Activated CD4-positive, alpha-beta memory T cell treated with anti-CD3 and anti-CD28 coated beads for 36 hours (primary cell): Measurements from ENCODE around the gene ZFPM1. TPM values are rescaled to one million over a fixed set of nuclear protein-coding genes. Genes with fewer than 3 reads are reported as not detected.

Source experiments
- CTCF ChIA-PET: fragments of 350-600 bp; sonication (Branson Sonifier 250); formaldehyde crosslinking; loops from one replicate; lab custom pipeline; 2021; ENCODE audit warnings: antibody characterized with exemption, inconsistent platforms; lab: Charles Lee
- POLR2A ChIA-PET: fragments of 350-600 bp; sonication (Branson Sonifier 250); formaldehyde crosslinking; loops from one replicate; lab custom pipeline; 2021; ENCODE audit warnings: antibody characterized with exemption; lab: Charles Lee
- DNase-seq: peaks from one replicate; pipeline ENCODE4 v3.0.0-alpha.2; 2020
- H3K27ac Mint-ChIP-seq: one replicate; pipeline ENCODE4 v1.8.0; 2021; ENCODE audit warnings: mixed read lengths
- H3K27me3 Mint-ChIP-seq: one replicate; pipeline ENCODE4 v1.8.0; 2021; ENCODE audit warnings: mixed read lengths
- H3K36me3 Mint-ChIP-seq: one replicate; pipeline ENCODE4 v1.8.0; 2021; ENCODE audit warnings: mixed read lengths
- H3K4me1 Mint-ChIP-seq: one replicate; pipeline ENCODE4 v1.8.0; 2021; ENCODE audit warnings: low read depth, mixed read lengths
- H3K4me3 Mint-ChIP-seq: one replicate; pipeline ENCODE4 v1.8.0; 2021; ENCODE audit warnings: mild to moderate bottlenecking, mixed read lengths
- H3K9me3 Mint-ChIP-seq: one replicate; pipeline ENCODE4 v1.8.0; 2021; ENCODE audit warnings: mixed read lengths
- intact Hi-C: fragments of 100-400 bp; cut with micrococcal nuclease; formaldehyde crosslinking; loops from one replicate; pipeline ENCODE4 v1.15.1; 2023
- total RNA-seq, 2 experiments: library from RNA; stranded (reverse); gene quantifications; one replicate each; pipeline ENCODE4 v1.2.3, GENCODE V29; 2021

Gene ZFPM1
- total RNA-seq, 2 experiments from 2014 or later = 11.6 to 12.0 TPM

GRCh38 chr16:88494335-88495154 is 41.5 kb downstream of the ZFPM1 start:
- no peaks in the 10 kb centered on the region for H3K9me3 Mint-ChIP-seq
- CTCF ChIA-PET = no interaction called here
- H3K27me3 Mint-ChIP-seq = no peaks in the 10 kb centered on the region
- no peaks in the 10 kb centered on the region for H3K4me1 Mint-ChIP-seq
- H3K4me3 Mint-ChIP-seq = no peak overlapping the region
- no peak overlapping the region for H3K27ac Mint-ChIP-seq
- no peak for DNase-seq
- POLR2A ChIA-PET = interaction anchor here (1.1 kb wide), 1 partner anchor 41 kb away, joined by 3 read pairs; no protein-coding TSS in a partner anchor
- H3K36me3 Mint-ChIP-seq = no peaks in the 10 kb centered on the region
- intact Hi-C loops = no loop called here

GRCh38 chr16:88495268-88495772 is 42.2 kb downstream of the ZFPM1 start:
- H3K4me1 Mint-ChIP-seq = no peaks in the 10 kb centered on the region
- H3K9me3 Mint-ChIP-seq = no peaks in the 10 kb centered on the region
- intact Hi-C loops = no loop called here
- CTCF ChIA-PET = no interaction called here
- H3K36me3 Mint-ChIP-seq = no peaks in the 10 kb centered on the region
- H3K4me3 Mint-ChIP-seq = no peak overlapping the region
- DNase-seq = no peak
- H3K27ac Mint-ChIP-seq = no peak overlapping the region
- POLR2A ChIA-PET = interaction anchor here (1.1 kb wide), 1 partner anchor 41 kb away, joined by 3 read pairs; no protein-coding TSS in a partner anchor
- H3K27me3 Mint-ChIP-seq = no peaks in the 10 kb centered on the region

- no peak overlapping the region for H3K27ac Mint-ChIP-seq
- CTCF ChIA-PET = no interaction called here
- POLR2A ChIA-PET = no interaction called here
- H3K27me3 Mint-ChIP-seq = no peaks in the 10 kb centered on the region
- H3K4me3 Mint-ChIP-seq = no peak overlapping the region
- no peaks in the 10 kb centered on the region for H3K9me3 Mint-ChIP-seq
- intact Hi-C loops = no loop called here
- H3K4me1 Mint-ChIP-seq = no peaks in the 10 kb centered on the region
- DNase-seq = no peak
- no peaks in the 10 kb centered on the region for H3K36me3 Mint-ChIP-seq
Measured at GRCh38 chr16:88497561-88498462, 44.7 kb downstream of the ZFPM1 start.

- H3K27ac Mint-ChIP-seq = no peak overlapping the region
- H3K27me3 Mint-ChIP-seq = no peaks in the 10 kb centered on the region
- H3K9me3 Mint-ChIP-seq = no peaks in the 10 kb centered on the region
- CTCF ChIA-PET = no interaction called here
- no peaks in the 10 kb centered on the region for H3K4me1 Mint-ChIP-seq
- intact Hi-C loops = no loop called here
- H3K4me3 Mint-ChIP-seq = no peak overlapping the region
- POLR2A ChIA-PET = no interaction called here
- H3K36me3 Mint-ChIP-seq = no peaks in the 10 kb centered on the region
- no peak for DNase-seq
Measured at GRCh38 chr16:88498576-88499208, 45.6 kb downstream of the ZFPM1 start.

GRCh38 chr16:88499292-88499691 is 46.2 kb downstream of the ZFPM1 start:
- no peaks in the 10 kb centered on the region for H3K9me3 Mint-ChIP-seq
- DNase-seq = no peak
- intact Hi-C loops = no loop called here
- no peaks in the 10 kb centered on the region for H3K36me3 Mint-ChIP-seq
- CTCF ChIA-PET = no interaction called here
- H3K4me1 Mint-ChIP-seq = no peaks in the 10 kb centered on the region
- POLR2A ChIA-PET = no interaction called here
- no peaks in the 10 kb centered on the region for H3K27me3 Mint-ChIP-seq
- no peak overlapping the region for H3K27ac Mint-ChIP-seq
- H3K4me3 Mint-ChIP-seq = no peak overlapping the region

GRCh38 chr16:88499836-88500251 is 46.8 kb downstream of the ZFPM1 start:
- H3K9me3 Mint-ChIP-seq = no peaks in the 10 kb centered on the region
- H3K36me3 Mint-ChIP-seq = no peaks in the 10 kb centered on the region
- CTCF ChIA-PET = no interaction called here
- DNase-seq = no peak
- H3K4me3 Mint-ChIP-seq = no peak overlapping the region
- H3K27ac Mint-ChIP-seq = no peak overlapping the region
- no peaks in the 10 kb centered on the region for H3K27me3 Mint-ChIP-seq
- POLR2A ChIA-PET = no interaction called here
- H3K4me1 Mint-ChIP-seq = no peaks in the 10 kb centered on the region
- intact Hi-C loops = no loop called here

GRCh38 chr16:88500255-88500661 is 47.2 kb downstream of the ZFPM1 start:
- no peaks in the 10 kb centered on the region for H3K9me3 Mint-ChIP-seq
- H3K27ac Mint-ChIP-seq = no peak overlapping the region
- H3K4me3 Mint-ChIP-seq = no peak overlapping the region
- H3K4me1 Mint-ChIP-seq = no peaks in the 10 kb centered on the region
- ChIA-PET POLR2A (no interaction called here), CTCF (no interaction called here)
- intact Hi-C loops = no loop called here
- DNase-seq = no peak
- no peaks in the 10 kb centered on the region for H3K27me3 Mint-ChIP-seq
- H3K36me3 Mint-ChIP-seq = no peaks in the 10 kb centered on the region

- intact Hi-C loops = no loop called here
- CTCF ChIA-PET = no interaction called here
- POLR2A ChIA-PET = no interaction called here
- Mint-ChIP-seq H3K4me3 (no peak overlapping the region), H3K36me3 (no peaks in the 10 kb centered on the region), H3K4me1 (no peaks in the 10 kb centered on the region), H3K27ac (no peak overlapping the region), H3K9me3 (no peaks in the 10 kb centered on the region), H3K27me3 (no peaks in the 10 kb centered on the region)
- no peak for DNase-seq
Measured at GRCh38 chr16:88502371-88502770, 49.3 kb downstream of the ZFPM1 start.

- H3K27ac Mint-ChIP-seq = no peak overlapping the region
- no peaks in the 10 kb centered on the region for H3K36me3 Mint-ChIP-seq
- no peak for DNase-seq
- no peaks in the 10 kb centered on the region for H3K27me3 Mint-ChIP-seq
- intact Hi-C loops = no loop called here
- no peaks in the 10 kb centered on the region for H3K4me1 Mint-ChIP-seq
- H3K9me3 Mint-ChIP-seq = no peaks in the 10 kb centered on the region
- ChIA-PET CTCF (no interaction called here), POLR2A (no interaction called here)
- H3K4me3 Mint-ChIP-seq = no peak overlapping the region
Measured at GRCh38 chr16:88502776-88503280, 49.7 kb downstream of the ZFPM1 start.

GRCh38 chr16:88503374-88503770 is 50.3 kb downstream of the ZFPM1 start:
- Mint-ChIP-seq H3K36me3 (no peaks in the 10 kb centered on the region), H3K27me3 (no peaks in the 10 kb centered on the region), H3K9me3 (no peaks in the 10 kb centered on the region), H3K4me3 (no peak overlapping the region), H3K4me1 (no peaks in the 10 kb centered on the region), H3K27ac (no peak overlapping the region)
- ChIA-PET CTCF (no interaction called here), POLR2A (no interaction called here)
- intact Hi-C loops = no loop called here
- no peak for DNase-seq

- Mint-ChIP-seq H3K9me3 (no peaks in the 10 kb centered on the region), H3K27ac (no peak overlapping the region), H3K27me3 (no peaks in the 10 kb centered on the region), H3K36me3 (no peaks in the 10 kb centered on the region), H3K4me1 (no peaks in the 10 kb centered on the region), H3K4me3 (no peak overlapping the region)
- DNase-seq = no peak
- ChIA-PET POLR2A (no interaction called here), CTCF (interaction anchor here (1.2 kb wide), 2 partner anchors 53 to 66 kb away, joined by 3 to 6 read pairs; no protein-coding TSS in a partner anchor)
- intact Hi-C loops = no loop called here
Measured at GRCh38 chr16:88503771-88504488, 50.9 kb downstream of the ZFPM1 start.
